PC-3 (cell line): ENCODE results near the gene CABLES1. TPM values are rescaled to one million over a fixed set of nuclear protein-coding genes. Genes with fewer than 3 reads are reported as not detected.
A peak's percentile ranks its signal among the peaks of the same experiment; 100 is the strongest.

Experiments
- ATAC-seq: fragments of 200-7000 bp; cut with Tn5 transposase; 2 replicates; pipeline ENCODE4 v1.9.1; 2020; ENCODE audit warnings: mild to moderate bottlenecking, moderate library complexity
- BruUV-seq: library from RNA; stranded (reverse); fragments of 400-500 nt; replicated peaks from 2 replicates; lab custom pipeline; 2021; lab: Mats Ljungman, UMichigan
- CTCF ChIA-PET: fragments of 300-600 bp; sonication (Branson Sonifier 250); formaldehyde crosslinking; loops from one replicate; lab custom pipeline; 2022; ENCODE audit warnings: antibody characterized with exemption; lab: Charles Lee
- POLR2A ChIA-PET: fragments of 300-600 bp; sonication (Branson Sonifier 250); formaldehyde crosslinking; loops from one replicate; lab custom pipeline; 2022; ENCODE audit warnings: antibody characterized with exemption; ENCODE audit not compliant: unreplicated experiment; lab: Charles Lee
- DNase-seq: peaks from one replicate; pipeline ENCODE4 v3.0.0-alpha.2; 2015
- H2AFZ ChIP-seq: fragments of 300-600 bp; sonication (generic); 2 replicates; pipeline ENCODE4 v1.6.0; 2016; ENCODE audit warnings: antibody characterized with exemption, low read length
- H3F3A ChIP-seq: fragments of 300-600 bp; sonication (generic); one replicate; pipeline ENCODE4 v1.6.0; 2017; ENCODE audit warnings: antibody characterized with exemption, low read length, control low read depth, mild to moderate bottlenecking; ENCODE audit not compliant: unreplicated experiment
- H3K27ac ChIP-seq: fragments of 300-600 bp; sonication (generic); 2 replicates; pipeline ENCODE4 v1.5.1; 2016; ENCODE audit warnings: mild to moderate bottlenecking, low read length
- H3K27me3 ChIP-seq: fragments of 300-600 bp; sonication (generic); 2 replicates; pipeline ENCODE4 v1.6.1; 2016; ENCODE audit warnings: low read length, mixed read lengths
- H3K36me3 ChIP-seq: fragments of 300-600 bp; sonication (generic); 2 replicates; pipeline ENCODE4 v1.6.1; 2016; ENCODE audit warnings: low read depth, mixed run types, low read length, mixed read lengths
- H3K4me1 ChIP-seq: fragments of 300-600 bp; sonication (generic); 2 replicates; pipeline ENCODE4 v1.5.1; 2016; ENCODE audit warnings: low read length; ENCODE audit not compliant: insufficient read depth
- H3K4me2 ChIP-seq: fragments of 300-600 bp; sonication (generic); 2 replicates; pipeline ENCODE4 v1.6.0; 2016; ENCODE audit warnings: low read length
- H3K4me3 ChIP-seq: fragments of 300-600 bp; sonication (generic); 2 replicates; pipeline ENCODE4 v1.5.1; 2016; ENCODE audit warnings: mild to moderate bottlenecking, low read length, mixed read lengths
- H3K79me2 ChIP-seq: fragments of 300-600 bp; sonication (generic); 2 replicates; pipeline ENCODE4 v1.6.1; 2017; ENCODE audit warnings: low read length, mixed read lengths
- H3K9ac ChIP-seq: fragments of 300-600 bp; sonication (generic); 2 replicates; pipeline ENCODE4 v1.6.0; 2016; ENCODE audit warnings: mild to moderate bottlenecking, low read length
- H3K9me2 ChIP-seq: fragments of 300-600 bp; sonication (generic); replicated peaks from 2 replicates; pipeline ENCODE4 v1.6.1; 2016; ENCODE audit warnings: mixed run types, low read length, mixed read lengths
- H3K9me3 ChIP-seq: fragments of 300-600 bp; sonication (generic); 2 replicates; pipeline ENCODE4 v1.6.1; 2016; ENCODE audit warnings: low read length, mixed read lengths
- H4K20me1 ChIP-seq: fragments of 300-600 bp; sonication (generic); 2 replicates; pipeline ENCODE4 v1.6.1; 2016; ENCODE audit warnings: low read length, mixed read lengths
- EZH2 ChIP-seq: fragments of 300-600 bp; sonication (generic); IDR thresholded peaks from one replicate; pipeline ENCODE4 v1.6.1; 2017; ENCODE audit warnings: antibody characterized with exemption, mild to moderate bottlenecking, low read length; ENCODE audit not compliant: unreplicated experiment
- EZH2phosphoT487 ChIP-seq: fragments of 300-600 bp; sonication (generic); IDR thresholded peaks from 2 replicates; pipeline ENCODE4 v1.6.1; 2018; ENCODE audit warnings: mild to moderate bottlenecking, antibody characterized with exemption, low read length, borderline replicate concordance
- intact Hi-C: fragments of 100-400 bp; cut with micrococcal nuclease; formaldehyde crosslinking; loops from 2 replicates; pipeline ENCODE4 v1.9.0; 2023
- total RNA-seq: library from RNA; depleted of rRNA; stranded (reverse); fragments of >200 nt; gene quantifications from 2 replicates; pipeline ENCODE4 v1.2.3, GENCODE V29; 2014
- TF ChIP-seq, protein P1 (sequence below): fragments of 300-600 bp; sonication (generic); conservative IDR thresholded peaks from 2 replicates; pipeline ENCODE4 v1.5.1; 2017; ENCODE audit warnings: antibody characterized with exemption, low read depth, mild to moderate bottlenecking, low read length

The CABLES1 gene
- total RNA-seq, 1 experiment from 2014 or later, result 18.6 TPM

DNA sequence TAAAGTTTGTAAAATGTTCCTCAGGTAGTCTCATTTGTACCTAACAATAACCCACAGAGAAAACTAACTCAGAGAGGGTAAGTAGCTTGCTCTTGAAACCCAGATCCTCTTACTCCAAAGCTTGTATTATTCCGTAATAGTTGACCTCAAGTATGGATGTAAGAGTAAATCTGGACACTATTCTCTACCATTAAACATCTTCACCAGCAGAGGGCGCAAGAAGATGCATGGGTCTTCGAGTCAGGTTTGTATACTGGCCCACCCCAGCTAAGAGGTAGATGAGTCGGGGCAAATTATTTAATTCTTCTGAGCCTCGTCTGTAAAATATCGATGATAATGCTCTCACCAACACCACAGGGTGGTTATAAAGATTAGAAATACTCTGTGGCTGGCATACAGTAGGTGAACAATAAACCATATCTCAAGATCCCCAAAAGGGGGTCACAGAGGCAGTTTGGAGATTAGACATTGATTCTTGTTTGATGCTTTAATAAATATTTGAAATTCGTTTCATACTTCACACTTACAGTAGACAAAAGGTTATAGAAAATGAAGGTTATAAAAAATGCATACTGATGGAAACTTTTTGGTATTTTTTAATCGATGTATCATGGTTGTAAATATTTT is 3.5 kb upstream of the CABLES1 start:
- peak overlapping the region; percentile 16 for H3K4me2 ChIP-seq

DNA sequence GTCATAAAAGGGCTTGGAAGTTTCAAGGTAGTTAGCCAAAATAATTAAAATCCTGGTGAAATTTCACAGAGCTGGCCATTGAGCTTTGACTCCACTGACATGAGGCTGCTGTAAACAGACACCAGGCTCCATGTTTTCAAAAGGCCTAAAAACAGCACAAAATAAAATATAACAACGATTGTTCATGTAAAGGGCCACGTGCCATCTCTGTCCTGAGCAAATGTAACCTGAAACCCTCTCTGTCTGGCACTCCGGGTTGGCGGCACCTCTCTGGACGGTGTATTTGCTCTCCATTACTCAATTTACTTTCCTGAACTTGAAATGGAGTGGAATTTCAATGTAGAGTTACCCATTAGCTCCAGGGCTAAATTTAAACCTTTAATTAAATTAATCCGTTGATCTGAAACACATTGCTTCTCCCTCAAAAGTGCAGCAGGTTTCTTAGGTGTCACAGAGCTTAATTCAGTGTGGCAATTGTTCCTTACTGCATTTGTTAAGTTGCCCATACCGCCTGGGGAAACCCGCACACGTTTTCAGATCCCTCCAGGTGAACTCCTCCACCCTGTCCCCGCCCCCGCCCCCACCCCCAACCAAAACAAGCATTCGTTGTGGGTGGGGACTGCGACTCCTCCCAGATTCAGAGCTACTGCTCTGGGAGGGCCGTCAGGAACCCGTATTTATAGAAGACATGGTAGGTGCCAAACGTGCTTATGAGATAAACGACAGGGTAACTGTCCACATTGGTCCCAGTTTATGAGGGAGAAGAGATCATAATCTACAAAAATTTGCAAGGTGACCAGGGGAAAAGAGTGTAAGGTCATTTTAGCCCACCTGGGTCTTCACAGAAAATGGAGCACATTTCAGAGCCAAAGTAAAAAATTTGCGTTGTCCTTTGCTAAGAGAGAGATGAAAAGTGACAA is 1.2 kb upstream of the CABLES1 start:
- Histone ChIP-seq H3K27me3 (no peaks in the 10 kb centered on the region), H3K36me3 (no peaks in the 10 kb centered on the region), H3K9me2 (no peaks in the 10 kb centered on the region), H3K9ac (peak overlapping the region; percentile 77), H3K27ac (peak overlapping the region; percentile 90), H3F3A (no peaks in the 10 kb centered on the region), H3K4me1 (peaks cover 37% of the 10 kb centered on the region), H3K79me2 (peaks cover 29% of the 10 kb centered on the region), H2AFZ (peak overlapping the region; percentile 77), H3K9me3 (no peaks in the 10 kb centered on the region), H4K20me1 (peaks cover 20% of the 10 kb centered on the region; the same call in 1 of the 2 replicates), H3K4me3 (peak overlapping the region; percentile 76), H3K4me2 (peak overlapping the region; percentile 86)
- DNase-seq (peak; percentile 83), ATAC-seq (peak; percentile 67)
- BruUV-seq, result no TSS peak
- POLR2A ChIA-PET, result interaction anchor here (0.5 to 1.0 kb wide), 5 partner anchors 32 to 1017 kb away, joined by 3 to 23 read pairs (median 7); no protein-coding TSS in a partner anchor
- TF ChIP-seq, protein P1, sequence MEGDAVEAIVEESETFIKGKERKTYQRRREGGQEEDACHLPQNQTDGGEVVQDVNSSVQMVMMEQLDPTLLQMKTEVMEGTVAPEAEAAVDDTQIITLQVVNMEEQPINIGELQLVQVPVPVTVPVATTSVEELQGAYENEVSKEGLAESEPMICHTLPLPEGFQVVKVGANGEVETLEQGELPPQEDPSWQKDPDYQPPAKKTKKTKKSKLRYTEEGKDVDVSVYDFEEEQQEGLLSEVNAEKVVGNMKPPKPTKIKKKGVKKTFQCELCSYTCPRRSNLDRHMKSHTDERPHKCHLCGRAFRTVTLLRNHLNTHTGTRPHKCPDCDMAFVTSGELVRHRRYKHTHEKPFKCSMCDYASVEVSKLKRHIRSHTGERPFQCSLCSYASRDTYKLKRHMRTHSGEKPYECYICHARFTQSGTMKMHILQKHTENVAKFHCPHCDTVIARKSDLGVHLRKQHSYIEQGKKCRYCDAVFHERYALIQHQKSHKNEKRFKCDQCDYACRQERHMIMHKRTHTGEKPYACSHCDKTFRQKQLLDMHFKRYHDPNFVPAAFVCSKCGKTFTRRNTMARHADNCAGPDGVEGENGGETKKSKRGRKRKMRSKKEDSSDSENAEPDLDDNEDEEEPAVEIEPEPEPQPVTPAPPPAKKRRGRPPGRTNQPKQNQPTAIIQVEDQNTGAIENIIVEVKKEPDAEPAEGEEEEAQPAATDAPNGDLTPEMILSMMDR, result no peak
- no peak for TF ChIP-seq EZH2phosphoT487
- no peak for TF ChIP-seq EZH2
- CTCF ChIA-PET, result interaction anchor here (0.6 to 1.5 kb wide), 5 partner anchors 57 to 431 kb away, joined by 3 to 8 read pairs (median 3); no protein-coding TSS in a partner anchor
- intact Hi-C loops, result loop anchor here (2.0 to 5.0 kb wide), 5 partner anchors 19 to 368 kb away; partner anchors contain the start of gene RMC1

More for the DNA sequence above, 3.5 kb upstream of the CABLES1 start:
- Histone ChIP-seq H3K4me3 (no peak overlapping the region), H3K27me3 (no peaks in the 10 kb centered on the region), H3K27ac (no peak overlapping the region), H3K9me3 (no peaks in the 10 kb centered on the region), H4K20me1 (0 out of 2 replicates have a peak, but pooled peaks cover 2% of the 10 kb centered on the region), H3K4me1 (peaks cover 20% of the 10 kb centered on the region), H3K79me2 (peaks cover 7% of the 10 kb centered on the region), H3K9ac (no peak overlapping the region), H3K36me3 (no peaks in the 10 kb centered on the region), H3F3A (no peaks in the 10 kb centered on the region), H3K9me2 (no peaks in the 10 kb centered on the region), H2AFZ (peak overlapping the region; percentile 8; the same call in 1 of the 2 replicates)
- intact Hi-C loops, result loop anchor here (1.0 to 5.0 kb wide), 7 partner anchors 35 to 370 kb away; partner anchors contain the start of gene RMC1
- no peak for ATAC-seq
- TF ChIP-seq, protein P1, result peak; percentile 91
- TF ChIP-seq EZH2, result no peak
- no TSS peak for BruUV-seq
- ChIA-PET CTCF (interaction anchor here (0.8 to 1.7 kb wide), 5 partner anchors 25 to 280 kb away, joined by 3 to 8 read pairs (median 3); no protein-coding TSS in a partner anchor), POLR2A (interaction anchor here (0.8 kb wide), 1 partner anchor 26 kb away, joined by 3 read pairs; no protein-coding TSS in a partner anchor)
- DNase-seq, result peak; percentile 85
